ENCODE data around the gene ATP5F1B. TPM values are rescaled to one million over a fixed set of nuclear protein-coding genes. Genes with fewer than 3 reads are reported as not detected.

ATP5F1B gene
- total and polyA plus RNA-seq, 9 donors: 428 to 733 (median 705) TPM

- DNase-seq: no peak
- no CpG with 5 or more reads among the region's 3 CpGs for WGBS (ENCODE audit: insufficient coverage)
- Histone ChIP-seq H3K4me1 (ENCODE audit: control insufficient read depth, insufficient read depth, low read length) (peaks cover 13% of the 10 kb centered on the region), H3K4me3 (ENCODE audit: low read length) (no peak overlapping the region), H3K27me3 (ENCODE audit: control insufficient read depth, insufficient read depth, low read length) (no peaks in the 10 kb centered on the region), H3K36me3 (ENCODE audit: control insufficient read depth, insufficient read depth, low read length) (peaks cover 70% of the 10 kb centered on the region), H3K9me3 (replicated peaks; ENCODE audit: control insufficient read depth, low read depth, low read length) (no peaks in the 10 kb centered on the region), H3K27ac (ENCODE audit: low read length) (no peak overlapping the region)
Measured at GRCh38 chr12:56596815-56597214, 49.0 kb downstream of the ATP5F1B start.

- Histone ChIP-seq H3K4me3 (ENCODE audit: low read length) (no peak overlapping the region), H3K27me3 (ENCODE audit: control insufficient read depth, insufficient read depth, low read length) (no peaks in the 10 kb centered on the region), H3K4me1 (ENCODE audit: control insufficient read depth, insufficient read depth, low read length) (peaks cover 19% of the 10 kb centered on the region), H3K27ac (ENCODE audit: low read length) (peak overlapping the region; percentile 51), H3K9me3 (replicated peaks; ENCODE audit: control insufficient read depth, low read depth, low read length) (no peaks in the 10 kb centered on the region), H3K36me3 (ENCODE audit: control insufficient read depth, insufficient read depth, low read length) (peaks cover 65% of the 10 kb centered on the region)
- 22% methylated on average over 3 of the region's 8 CpGs for WGBS (ENCODE audit: insufficient coverage)
- peak; percentile 63 for DNase-seq
Measured at GRCh38 chr12:56593909-56594621, 51.7 kb downstream of the ATP5F1B start.

- Histone ChIP-seq H3K4me1 (ENCODE audit: control insufficient read depth, insufficient read depth, low read length) (peaks cover 17% of the 10 kb centered on the region), H3K4me3 (ENCODE audit: low read length) (no peak overlapping the region), H3K27ac (ENCODE audit: low read length) (no peak overlapping the region), H3K36me3 (ENCODE audit: control insufficient read depth, insufficient read depth, low read length) (peaks cover 66% of the 10 kb centered on the region), H3K27me3 (ENCODE audit: control insufficient read depth, insufficient read depth, low read length) (no peaks in the 10 kb centered on the region), H3K9me3 (replicated peaks; ENCODE audit: control insufficient read depth, low read depth, low read length) (no peaks in the 10 kb centered on the region)
- no peak for DNase-seq
Measured at GRCh38 chr12:56591961-56592360, 53.8 kb downstream of the ATP5F1B start.

GRCh38 chr12:56591126-56591525, 54.7 kb downstream of the ATP5F1B start:
- DNase-seq: no peak
- Histone ChIP-seq H3K27me3 (ENCODE audit: control insufficient read depth, insufficient read depth, low read length) (no peaks in the 10 kb centered on the region), H3K4me3 (ENCODE audit: low read length) (no peak overlapping the region), H3K36me3 (ENCODE audit: control insufficient read depth, insufficient read depth, low read length) (peaks cover 61% of the 10 kb centered on the region), H3K9me3 (replicated peaks; ENCODE audit: control insufficient read depth, low read depth, low read length) (no peaks in the 10 kb centered on the region), H3K4me1 (ENCODE audit: control insufficient read depth, insufficient read depth, low read length) (peaks cover 14% of the 10 kb centered on the region), H3K27ac (ENCODE audit: low read length) (peak overlapping the region; percentile 20)
- 64% methylated on average over 2 of the region's 5 CpGs for WGBS (ENCODE audit: insufficient coverage)

GRCh38 chr12:56590237-56590830, 55.5 kb downstream of the ATP5F1B start:
- Histone ChIP-seq H3K36me3 (ENCODE audit: control insufficient read depth, insufficient read depth, low read length) (peaks cover 56% of the 10 kb centered on the region), H3K27ac (ENCODE audit: low read length) (no peak overlapping the region), H3K4me1 (ENCODE audit: control insufficient read depth, insufficient read depth, low read length) (peaks cover 14% of the 10 kb centered on the region), H3K9me3 (replicated peaks; ENCODE audit: control insufficient read depth, low read depth, low read length) (no peaks in the 10 kb centered on the region), H3K27me3 (ENCODE audit: control insufficient read depth, insufficient read depth, low read length) (no peaks in the 10 kb centered on the region), H3K4me3 (ENCODE audit: low read length) (no peak overlapping the region)
- DNase-seq: no peak
- no CpG with 5 or more reads among the region's 3 CpGs for WGBS (ENCODE audit: insufficient coverage)

- no peak for DNase-seq
Measured at GRCh38 chr12:56589783-56590182, 56.0 kb downstream of the ATP5F1B start.

More at GRCh38 chr12:56589783-56590182, 56.0 kb downstream of the ATP5F1B start:
- WGBS (ENCODE audit: insufficient coverage): no CpG with 5 or more reads among the region's 1 CpG
- no peaks in the 10 kb centered on the region for H3K9me3 ChIP-seq (replicated peaks; ENCODE audit: control insufficient read depth, low read depth, low read length)
- H3K27me3 ChIP-seq (ENCODE audit: control insufficient read depth, insufficient read depth, low read length): no peaks in the 10 kb centered on the region
- peaks cover 14% of the 10 kb centered on the region for H3K4me1 ChIP-seq (ENCODE audit: control insufficient read depth, insufficient read depth, low read length)
- peaks cover 54% of the 10 kb centered on the region for H3K36me3 ChIP-seq (ENCODE audit: control insufficient read depth, insufficient read depth, low read length)
- no peak overlapping the region for H3K27ac ChIP-seq (ENCODE audit: low read length)
- H3K4me3 ChIP-seq (ENCODE audit: low read length): no peak overlapping the region

Other genes with a start within 250 kb of the ATP5F1B start
- gene TIMELESS, start 196.6 kb downstream of the ATP5F1B start, total RNA-seq: 5.2 TPM
- gene TIMELESS, start 196.6 kb downstream of the ATP5F1B start, polyA plus RNA-seq (ENCODE audit: insufficient read depth in 1 of 8, insufficient read length in 8 of 8, low replicate concordance in 1 of 8): 10 to 100 TPM; 14.5 to 22.8 (median 16.7) TPM
- gene MIP, start 191.3 kb downstream of the ATP5F1B start, total RNA-seq: not detected
- gene MIP, start 191.3 kb downstream of the ATP5F1B start, polyA plus RNA-seq (ENCODE audit: insufficient read depth in 1 of 8, insufficient read length in 8 of 8, low replicate concordance in 1 of 8): under 1 TPM in 4 of 8 donors, not detected in 4; 0.09 to 0.36 (median 0.18) TPM
- gene SPRYD4, start 177.4 kb downstream of the ATP5F1B start, total RNA-seq: 2.0 TPM
- 1 to 10 TPM; 1.4 to 2.7 (median 1.8) TPM for gene SPRYD4, start 177.4 kb downstream of the ATP5F1B start, polyA plus RNA-seq (ENCODE audit: insufficient read depth in 1 of 8, insufficient read length in 8 of 8, low replicate concordance in 1 of 8)
- gene GLS2, start 157.8 kb downstream of the ATP5F1B start, total RNA-seq: 0.09 TPM
- under 1 TPM in 7 of 8 donors, not detected in 1; 0.32 to 0.78 (median 0.41) TPM for gene GLS2, start 157.8 kb downstream of the ATP5F1B start, polyA plus RNA-seq (ENCODE audit: insufficient read depth in 1 of 8, insufficient read length in 8 of 8, low replicate concordance in 1 of 8)
- 19.6 TPM for gene RBMS2, start 124.2 kb downstream of the ATP5F1B start, total RNA-seq
- gene RBMS2, start 124.2 kb downstream of the ATP5F1B start, polyA plus RNA-seq (ENCODE audit: insufficient read depth in 1 of 8, insufficient read length in 8 of 8, low replicate concordance in 1 of 8): 10 to 100 TPM; 13.0 to 29.3 (median 19.2) TPM
- 17.6 TPM for gene BAZ2A, start 15.7 kb downstream of the ATP5F1B start, total RNA-seq
- 10 to 100 TPM; 26.4 to 44.8 (median 37.6) TPM for gene BAZ2A, start 15.7 kb downstream of the ATP5F1B start, polyA plus RNA-seq (ENCODE audit: insufficient read depth in 1 of 8, insufficient read length in 8 of 8, low replicate concordance in 1 of 8)
- 73.6 TPM for gene PTGES3, start 42.3 kb upstream of the ATP5F1B start, total RNA-seq
- gene PTGES3, start 42.3 kb upstream of the ATP5F1B start, polyA plus RNA-seq (ENCODE audit: insufficient read depth in 1 of 8, insufficient read length in 8 of 8, low replicate concordance in 1 of 8): 100 to 1,000 TPM; 199 to 246 (median 205) TPM
- 1,652 TPM for gene NACA, start 79.3 kb upstream of the ATP5F1B start, total RNA-seq
- gene NACA, start 79.3 kb upstream of the ATP5F1B start, polyA plus RNA-seq (ENCODE audit: insufficient read depth in 1 of 8, insufficient read length in 8 of 8, low replicate concordance in 1 of 8): 1,000 to 10,000 TPM; 1,679 to 2,423 (median 2,076) TPM
- gene PRIM1, start 106.3 kb upstream of the ATP5F1B start, total RNA-seq: 12.2 TPM
- 10 to 100 TPM in 6 of 8 donors, 1 to 10 TPM in 2; 9.3 to 13.9 (median 10.4) TPM for gene PRIM1, start 106.3 kb upstream of the ATP5F1B start, polyA plus RNA-seq (ENCODE audit: insufficient read depth in 1 of 8, insufficient read length in 8 of 8, low replicate concordance in 1 of 8)
- 0.13 TPM for gene HSD17B6, start 117.3 kb upstream of the ATP5F1B start, total RNA-seq
- gene HSD17B6, start 117.3 kb upstream of the ATP5F1B start, polyA plus RNA-seq (ENCODE audit: insufficient read depth in 1 of 8, insufficient read length in 8 of 8, low replicate concordance in 1 of 8): under 1 TPM; 0.15 to 0.64 (median 0.44) TPM

All from muscle of leg (tissue), 11 donors.